ENCODE measurements around the gene LYRM4. TPM values are rescaled to one million over a fixed set of nuclear protein-coding genes. Genes with fewer than 3 reads are reported as not detected.

LYRM4 gene
- total RNA-seq, 6 experiments from 2014 or later = 5.7 to 11.5 (median 8.5) TPM

- Histone ChIP-seq H3K27ac (no peak overlapping the region), H3K27me3 (no peaks in the 10 kb centered on the region), H3K4me1 (peaks cover 0 to 17% (median 6%) of the 10 kb centered on the region in 4 donors), H3K4me3 (no peak overlapping the region), H3K9me3 (no peaks in the 10 kb centered on the region), H3K36me3 (no peaks in the 10 kb centered on the region)
- TF ChIP-seq, protein P1, sequence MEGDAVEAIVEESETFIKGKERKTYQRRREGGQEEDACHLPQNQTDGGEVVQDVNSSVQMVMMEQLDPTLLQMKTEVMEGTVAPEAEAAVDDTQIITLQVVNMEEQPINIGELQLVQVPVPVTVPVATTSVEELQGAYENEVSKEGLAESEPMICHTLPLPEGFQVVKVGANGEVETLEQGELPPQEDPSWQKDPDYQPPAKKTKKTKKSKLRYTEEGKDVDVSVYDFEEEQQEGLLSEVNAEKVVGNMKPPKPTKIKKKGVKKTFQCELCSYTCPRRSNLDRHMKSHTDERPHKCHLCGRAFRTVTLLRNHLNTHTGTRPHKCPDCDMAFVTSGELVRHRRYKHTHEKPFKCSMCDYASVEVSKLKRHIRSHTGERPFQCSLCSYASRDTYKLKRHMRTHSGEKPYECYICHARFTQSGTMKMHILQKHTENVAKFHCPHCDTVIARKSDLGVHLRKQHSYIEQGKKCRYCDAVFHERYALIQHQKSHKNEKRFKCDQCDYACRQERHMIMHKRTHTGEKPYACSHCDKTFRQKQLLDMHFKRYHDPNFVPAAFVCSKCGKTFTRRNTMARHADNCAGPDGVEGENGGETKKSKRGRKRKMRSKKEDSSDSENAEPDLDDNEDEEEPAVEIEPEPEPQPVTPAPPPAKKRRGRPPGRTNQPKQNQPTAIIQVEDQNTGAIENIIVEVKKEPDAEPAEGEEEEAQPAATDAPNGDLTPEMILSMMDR (IDR thresholded peaks at IDR 0.05) = no peak
- TF ChIP-seq POLR2A (IDR thresholded peaks at IDR 0.05) = no peak
- intact Hi-C loops (cut with DNase I) = no loop called here
- DNase-seq (no peak), ATAC-seq (no peak)
- WGBS (ENCODE audit: insufficient coverage, low coverage, low lambda C conversion rate, missing lambda C conversion rate) = 86% methylated on average over 3 of the region's 5 CpGs
Measured at GRCh38 chr6:5201271-5201670, 59.5 kb downstream of the LYRM4 start.

- intact Hi-C loops (cut with DNase I) = no loop called here
- peaks cover 0 to 2% (median under 1%) of the 10 kb centered on the region in 4 donors for H3K4me1 ChIP-seq
- no peak overlapping the region for H3K27ac ChIP-seq
- H3K4me3 ChIP-seq = no peak overlapping the region
- no peaks in the 10 kb centered on the region for H3K36me3 ChIP-seq
- no peaks in the 10 kb centered on the region for H3K27me3 ChIP-seq
- DNase-seq = no peak
- no peak for ATAC-seq
- no peak for TF ChIP-seq POLR2A (IDR thresholded peaks at IDR 0.05)
- TF ChIP-seq, protein P1 (IDR thresholded peaks at IDR 0.05) = no peak
- no peaks in the 10 kb centered on the region for H3K9me3 ChIP-seq
Measured at GRCh38 chr6:5199702-5200101, 61.0 kb downstream of the LYRM4 start.

DNA sequence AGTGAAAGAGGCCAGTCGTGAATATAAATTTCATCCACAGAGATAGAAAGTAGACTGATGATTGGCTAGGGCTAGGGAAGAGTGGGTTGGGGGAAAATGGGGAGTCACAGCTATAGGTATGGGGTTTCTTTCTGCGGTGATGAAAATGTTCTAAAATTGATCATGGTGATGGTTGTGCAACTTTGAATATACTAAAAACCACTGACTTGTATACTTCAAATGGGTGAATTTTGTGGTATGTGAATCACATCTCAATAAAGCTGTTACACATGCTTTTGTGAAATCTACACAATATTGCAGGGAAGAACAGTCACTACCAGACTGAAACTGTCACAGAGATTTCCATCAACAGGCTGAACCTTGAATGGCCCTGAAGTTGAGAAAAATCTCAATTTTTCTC is 61.5 kb downstream of the LYRM4 start:
- 78% methylated on average over 2 of the region's 2 CpGs for WGBS (ENCODE audit: insufficient coverage, low coverage, low lambda C conversion rate, missing lambda C conversion rate)
- TF ChIP-seq, protein P1 (IDR thresholded peaks at IDR 0.05) = no peak
- no peak for TF ChIP-seq POLR2A (IDR thresholded peaks at IDR 0.05)
- DNase-seq (no peak), ATAC-seq (no peak)
- Histone ChIP-seq H3K27ac (no peak overlapping the region), H3K27me3 (no peaks in the 10 kb centered on the region), H3K9me3 (no peaks in the 10 kb centered on the region), H3K36me3 (no peaks in the 10 kb centered on the region), H3K4me1 (no peaks in the 10 kb centered on the region), H3K4me3 (no peak overlapping the region)
- intact Hi-C loops (cut with DNase I) = no loop called here

DNA sequence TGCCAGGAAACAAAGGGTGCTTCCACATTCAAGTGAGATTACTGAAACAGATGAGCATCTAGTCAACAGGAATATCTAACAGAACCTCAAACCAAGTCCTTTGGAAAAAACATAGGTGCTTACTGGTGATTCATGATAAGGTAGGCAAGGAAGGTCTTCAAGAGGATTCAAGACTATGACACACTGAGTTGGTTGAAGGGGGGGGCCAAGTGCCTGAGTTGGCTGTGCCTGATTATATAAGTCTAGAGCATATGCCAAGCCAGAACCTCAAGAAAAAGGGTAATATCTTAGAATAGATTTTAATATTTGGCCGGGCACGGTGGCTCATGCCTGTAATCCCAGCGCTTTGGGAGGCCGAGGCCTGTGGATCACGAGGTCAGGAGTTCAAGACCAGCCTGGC is 63.7 kb downstream of the LYRM4 start:
- intact Hi-C loops (cut with DNase I) = no loop called here
- Histone ChIP-seq H3K27ac (no peak overlapping the region), H3K4me3 (no peak overlapping the region), H3K36me3 (no peaks in the 10 kb centered on the region), H3K27me3 (no peaks in the 10 kb centered on the region), H3K4me1 (no peaks in the 10 kb centered on the region), H3K9me3 (no peaks in the 10 kb centered on the region)
- no peak for TF ChIP-seq POLR2A (IDR thresholded peaks at IDR 0.05)
- TF ChIP-seq, protein P1 (IDR thresholded peaks at IDR 0.05) = no peak
- ATAC-seq (no peak), DNase-seq (no peak)
- WGBS (ENCODE audit: insufficient coverage, low coverage, low lambda C conversion rate, missing lambda C conversion rate) = 86% methylated on average over 3 of the region's 5 CpGs

Data from right lobe of liver (tissue), 6 donors.